Glutamatergic neuron (in vitro differentiated cells): ENCODE data around the gene SCP2D1. TPM values are rescaled to one million over a fixed set of nuclear protein-coding genes. Genes with fewer than 3 reads are reported as not detected.

Source experiments
- DNase-seq: peaks from one replicate; pipeline ENCODE4 v3.0.0; 2022
- H3K27ac Mint-ChIP-seq: one replicate; pipeline ENCODE4 v1.8.0; 2020; ENCODE audit warnings: mild to moderate bottlenecking, mixed read lengths, inconsistent platforms; ENCODE audit not compliant: unreplicated experiment
- H3K27me3 Mint-ChIP-seq: one replicate; pipeline ENCODE4 v1.8.0; 2020; ENCODE audit warnings: mild to moderate bottlenecking, moderate library complexity, mixed read lengths, inconsistent platforms; ENCODE audit not compliant: unreplicated experiment
- H3K36me3 Mint-ChIP-seq: one replicate; pipeline ENCODE4 v1.8.0; 2020; ENCODE audit warnings: mild to moderate bottlenecking, mixed read lengths, inconsistent platforms; ENCODE audit not compliant: unreplicated experiment
- H3K4me1 Mint-ChIP-seq: one replicate; pipeline ENCODE4 v1.8.0; 2020; ENCODE audit warnings: mild to moderate bottlenecking, low read depth, mixed read lengths, inconsistent platforms; ENCODE audit not compliant: unreplicated experiment
- H3K4me3 Mint-ChIP-seq: one replicate; pipeline ENCODE4 v1.8.0; 2020; ENCODE audit warnings: mild to moderate bottlenecking, mixed read lengths, inconsistent platforms; ENCODE audit not compliant: unreplicated experiment
- H3K9me3 Mint-ChIP-seq: one replicate; pipeline ENCODE4 v1.8.0; 2020; ENCODE audit warnings: mild to moderate bottlenecking, moderate library complexity, mixed read lengths, inconsistent platforms; ENCODE audit not compliant: unreplicated experiment
- CTCF ChIP-seq: fragments of 200-600 bp; sonication (generic); IDR thresholded peaks from one replicate; pipeline ENCODE4 v1.5.0; 2021; ENCODE audit not compliant: partially characterized antibody, unreplicated experiment
- total RNA-seq: library from RNA; stranded (reverse); fragmentation: NEBNext Ultra II Directional; extraction: Animal tissue kit (Norgen Biotek cat#: 25700); gene quantifications from one replicate; pipeline ENCODE4 v1.2.1, GENCODE V29; 2021; ENCODE audit not compliant: unreplicated experiment

The SCP2D1 gene
- total RNA-seq, 1 donor from 2014 or later: not detected

- Mint-ChIP-seq H3K4me3 (no peak overlapping the region), H3K27ac (no peak overlapping the region), H3K9me3 (no peaks in the 10 kb centered on the region), H3K4me1 (peaks cover 13% of the 10 kb centered on the region), H3K36me3 (peaks cover under 1% of the 10 kb centered on the region), H3K27me3 (peaks cover 4% of the 10 kb centered on the region)
- no peak for DNase-seq
- TF ChIP-seq CTCF: no peak
Observed at GRCh38 chr20:18840248-18840645, 26.7 kb downstream of the SCP2D1 start.

- peaks cover 10% of the 10 kb centered on the region for H3K36me3 Mint-ChIP-seq
- H3K27me3 Mint-ChIP-seq: peaks cover 5% of the 10 kb centered on the region
- no peak for DNase-seq
- no peak overlapping the region for H3K4me3 Mint-ChIP-seq
- no peak overlapping the region for H3K27ac Mint-ChIP-seq
- peaks cover 16% of the 10 kb centered on the region for H3K4me1 Mint-ChIP-seq
- no peak for TF ChIP-seq CTCF
- H3K9me3 Mint-ChIP-seq: no peaks in the 10 kb centered on the region
Observed at GRCh38 chr20:18845017-18845416, 31.4 kb downstream of the SCP2D1 start.

DNA sequence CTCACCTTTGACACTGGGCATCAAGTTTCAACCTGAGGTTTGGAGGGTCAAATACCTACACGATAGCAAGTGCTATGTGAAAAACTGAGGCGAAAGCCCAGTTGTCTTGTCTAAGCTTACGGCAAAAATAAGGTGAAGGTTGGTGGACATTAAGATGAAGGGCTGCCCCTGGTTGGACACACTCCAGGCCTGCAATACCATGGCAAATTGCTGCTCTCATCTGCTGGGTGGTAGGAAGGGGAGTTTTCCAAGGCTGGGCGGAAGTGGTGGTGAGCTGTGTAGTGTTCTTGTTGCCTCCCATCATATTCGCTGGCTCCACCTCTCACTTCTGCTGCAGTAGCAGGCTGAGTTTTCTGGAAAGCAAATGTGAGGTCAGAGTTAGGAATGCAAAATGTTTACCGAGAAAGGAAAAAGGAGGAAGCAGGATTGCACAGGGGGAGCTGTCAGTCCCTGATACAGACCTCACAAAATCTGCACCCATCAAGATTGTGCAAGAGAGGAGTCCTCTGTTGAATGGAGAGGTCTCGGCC lies 33.7 kb downstream of the SCP2D1 start:
- Mint-ChIP-seq H3K4me1 (peaks cover 11% of the 10 kb centered on the region), H3K36me3 (peaks cover 10% of the 10 kb centered on the region), H3K9me3 (no peaks in the 10 kb centered on the region), H3K27me3 (peaks cover 4% of the 10 kb centered on the region), H3K4me3 (no peak overlapping the region), H3K27ac (no peak overlapping the region)
- DNase-seq: no peak
- TF ChIP-seq CTCF: no peak

GRCh38 chr20:18849131-18849530 lies 35.5 kb downstream of the SCP2D1 start:
- no peaks in the 10 kb centered on the region for H3K9me3 Mint-ChIP-seq
- no peak for DNase-seq
- H3K27ac Mint-ChIP-seq: no peak overlapping the region
- peaks cover 10% of the 10 kb centered on the region for H3K36me3 Mint-ChIP-seq
- H3K4me3 Mint-ChIP-seq: no peak overlapping the region
- peaks cover 1% of the 10 kb centered on the region for H3K27me3 Mint-ChIP-seq
- peaks cover 3% of the 10 kb centered on the region for H3K4me1 Mint-ChIP-seq
- no peak for TF ChIP-seq CTCF

DNA sequence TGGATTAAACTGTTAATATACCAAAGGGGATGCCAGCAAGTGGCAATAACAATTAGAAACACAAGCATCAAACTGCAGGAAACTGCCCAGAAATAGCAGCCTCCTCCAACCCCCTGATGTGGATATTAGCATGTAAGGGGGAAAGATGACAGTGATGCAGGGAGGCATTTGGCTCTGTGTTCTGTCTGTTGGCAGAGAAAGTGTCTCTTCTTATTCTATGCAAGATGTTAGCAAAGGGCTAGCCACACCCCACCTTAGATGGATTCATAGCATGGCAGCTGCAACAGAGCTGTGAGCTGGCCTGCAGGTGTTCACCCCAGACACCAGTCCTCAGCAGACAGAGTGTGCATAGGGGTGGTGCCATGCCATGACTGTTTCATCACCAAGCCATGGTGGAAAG lies 38.0 kb downstream of the SCP2D1 start:
- no peak for DNase-seq
- Mint-ChIP-seq H3K27ac (no peak overlapping the region), H3K4me1 (peaks cover 3% of the 10 kb centered on the region), H3K36me3 (peaks cover 7% of the 10 kb centered on the region), H3K9me3 (no peaks in the 10 kb centered on the region), H3K27me3 (peaks cover 1% of the 10 kb centered on the region), H3K4me3 (no peak overlapping the region)
- TF ChIP-seq CTCF: no peak
